ENCODE data around the gene GCK.

GRCh38 chr7:44127161-44127560 is 62.1 kb downstream of the GCK start:
- TF ChIP-seq CTCF (IDR thresholded peaks at IDR 0.05; ENCODE audit: borderline replicate concordance, extremely low read depth, low read length, poor library complexity, severe bottlenecking) (no peak), EZH2 (IDR thresholded peaks at IDR 0.05; ENCODE audit: borderline replicate concordance, low read depth, low read length, severe bottlenecking) (no peak)

Data from DND-41 (cell line).